Transverse colon (tissue), 4 donors: ENCODE results near the gene CDKN2C.

Experiments used
- EP300 ChIP-seq: sonication (generic); formaldehyde crosslinking; IDR thresholded peaks from one replicate; pipeline ENCODE4 v1.6.1; 2017; ENCODE audit warnings: antibody characterized with exemption, low read depth
- POLR2AphosphoS5 ChIP-seq, 3 donors: sonication (generic); formaldehyde crosslinking; IDR thresholded peaks; one replicate each; pipeline ENCODE4 v1.6.1; 2016; ENCODE audit warnings: antibody characterized with exemption in 3 of 3
- TF ChIP-seq, protein P1 (sequence below), 5 experiments: fragments of 200-600 bp in 3 of 5; fragments of 450-650 bp in 2 of 5; sonication (generic) in 3 of 5; IDR thresholded peaks; 1 replicate in 2 of 5; 2 replicates in 3 of 5; pipeline ENCODE4 v1.5.1; 2016 to 2017; ENCODE audit warnings: antibody characterized with exemption in 5 of 5, inconsistent platforms in 3 of 5, mild to moderate bottlenecking in 2 of 5, moderate library complexity in 1 of 5

DNA sequence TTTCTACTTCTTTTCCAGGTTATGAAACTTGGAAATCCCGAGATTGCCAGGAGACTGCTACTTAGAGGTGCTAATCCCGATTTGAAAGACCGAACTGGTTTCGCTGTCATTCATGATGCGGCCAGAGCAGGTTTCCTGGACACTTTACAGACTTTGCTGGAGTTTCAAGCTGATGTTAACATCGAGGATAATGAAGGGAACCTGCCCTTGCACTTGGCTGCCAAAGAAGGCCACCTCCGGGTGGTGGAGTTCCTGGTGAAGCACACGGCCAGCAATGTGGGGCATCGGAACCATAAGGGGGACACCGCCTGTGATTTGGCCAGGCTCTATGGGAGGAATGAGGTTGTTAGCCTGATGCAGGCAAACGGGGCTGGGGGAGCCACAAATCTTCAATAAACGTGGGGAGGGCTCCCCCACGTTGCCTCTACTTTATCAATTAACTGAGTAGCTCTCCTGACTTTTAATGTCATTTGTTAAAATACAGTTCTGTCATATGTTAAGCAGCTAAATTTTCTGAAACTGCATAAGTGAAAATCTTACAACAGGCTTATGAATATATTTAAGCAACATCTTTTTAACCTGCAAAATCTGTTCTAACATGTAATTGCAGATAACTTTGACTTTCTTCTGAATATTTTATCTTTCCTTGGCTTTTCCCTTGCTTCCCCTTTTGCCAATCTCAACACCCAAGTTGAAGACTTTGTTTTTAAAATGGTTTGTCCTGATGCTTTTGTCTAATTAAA, 4.0 kb downstream of the CDKN2C start:
- TF ChIP-seq POLR2AphosphoS5 (IDR thresholded peaks at IDR 0.05) = no peak
- TF ChIP-seq, protein P1, sequence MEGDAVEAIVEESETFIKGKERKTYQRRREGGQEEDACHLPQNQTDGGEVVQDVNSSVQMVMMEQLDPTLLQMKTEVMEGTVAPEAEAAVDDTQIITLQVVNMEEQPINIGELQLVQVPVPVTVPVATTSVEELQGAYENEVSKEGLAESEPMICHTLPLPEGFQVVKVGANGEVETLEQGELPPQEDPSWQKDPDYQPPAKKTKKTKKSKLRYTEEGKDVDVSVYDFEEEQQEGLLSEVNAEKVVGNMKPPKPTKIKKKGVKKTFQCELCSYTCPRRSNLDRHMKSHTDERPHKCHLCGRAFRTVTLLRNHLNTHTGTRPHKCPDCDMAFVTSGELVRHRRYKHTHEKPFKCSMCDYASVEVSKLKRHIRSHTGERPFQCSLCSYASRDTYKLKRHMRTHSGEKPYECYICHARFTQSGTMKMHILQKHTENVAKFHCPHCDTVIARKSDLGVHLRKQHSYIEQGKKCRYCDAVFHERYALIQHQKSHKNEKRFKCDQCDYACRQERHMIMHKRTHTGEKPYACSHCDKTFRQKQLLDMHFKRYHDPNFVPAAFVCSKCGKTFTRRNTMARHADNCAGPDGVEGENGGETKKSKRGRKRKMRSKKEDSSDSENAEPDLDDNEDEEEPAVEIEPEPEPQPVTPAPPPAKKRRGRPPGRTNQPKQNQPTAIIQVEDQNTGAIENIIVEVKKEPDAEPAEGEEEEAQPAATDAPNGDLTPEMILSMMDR (IDR thresholded peaks at IDR 0.05) = no peak
- no peak for TF ChIP-seq EP300
